ENCODE measurements around the gene OR52E1.

Gene OR52E1

GRCh38 chr11:5081405-5081804 is 12.0 kb downstream of the OR52E1 start:
- H3K4me3 ChIP-seq (ENCODE audit: low read depth, low read length), result no peak overlapping the region
- no peak for DNase-seq (ENCODE audit: low read depth)

GRCh38 chr11:5083602-5084001 is 14.2 kb downstream of the OR52E1 start:
- no peak for TF ChIP-seq CTCF (IDR thresholded peaks at IDR 0.05; ENCODE audit: control insufficient read depth, extremely low read depth, insufficient read depth)
- H3K4me3 ChIP-seq (ENCODE audit: low read depth, low read length), result no peak overlapping the region
- no peak for DNase-seq (ENCODE audit: low read depth)

More at GRCh38 chr11:5081405-5081804, 12.0 kb downstream of the OR52E1 start:
- no peak for TF ChIP-seq CTCF (IDR thresholded peaks at IDR 0.05; ENCODE audit: control insufficient read depth, extremely low read depth, insufficient read depth)

GRCh38 chr11:5088556-5088955 is 19.2 kb downstream of the OR52E1 start:
- H3K4me3 ChIP-seq (ENCODE audit: low read depth, low read length), result no peak overlapping the region
- no peak for DNase-seq (ENCODE audit: low read depth)
- no peak for TF ChIP-seq CTCF (IDR thresholded peaks at IDR 0.05; ENCODE audit: control insufficient read depth, extremely low read depth, insufficient read depth)

DNA sequence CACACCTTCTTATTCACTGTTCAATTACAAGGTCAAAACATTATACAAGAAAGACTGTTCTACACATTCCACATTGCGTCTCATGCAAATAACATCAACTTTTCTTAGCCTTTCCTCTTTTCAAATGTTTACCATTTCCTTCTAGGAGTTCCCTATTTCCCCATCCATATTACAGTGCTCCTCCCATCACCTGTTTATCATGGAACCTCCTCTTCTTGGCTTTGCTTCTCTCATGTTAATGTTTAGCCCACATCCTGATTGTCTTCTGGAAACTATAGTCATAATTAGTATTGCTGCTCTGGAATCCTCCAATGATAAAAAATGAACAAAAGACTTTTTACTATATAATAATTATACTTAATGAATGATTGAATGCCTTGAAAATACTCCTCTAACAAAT is 21.3 kb downstream of the OR52E1 start:
- no peak overlapping the region for H3K4me3 ChIP-seq (ENCODE audit: low read depth, low read length)
- no peak for DNase-seq (ENCODE audit: low read depth)
- no peak for TF ChIP-seq CTCF (IDR thresholded peaks at IDR 0.05; ENCODE audit: control insufficient read depth, extremely low read depth, insufficient read depth)

GRCh38 chr11:5092821-5093585 is 23.6 kb downstream of the OR52E1 start:
- H3K4me3 ChIP-seq (ENCODE audit: low read depth, low read length), result no peak overlapping the region
- no peak for TF ChIP-seq CTCF (IDR thresholded peaks at IDR 0.05; ENCODE audit: control insufficient read depth, extremely low read depth, insufficient read depth)
- DNase-seq (ENCODE audit: low read depth), result no peak

- DNase-seq (ENCODE audit: low read depth), result no peak
- no peak overlapping the region for H3K4me3 ChIP-seq (ENCODE audit: low read depth, low read length)
- no peak for TF ChIP-seq CTCF (IDR thresholded peaks at IDR 0.05; ENCODE audit: control insufficient read depth, extremely low read depth, insufficient read depth)
Measured at GRCh38 chr11:5096011-5096410, 26.6 kb downstream of the OR52E1 start.

DNA sequence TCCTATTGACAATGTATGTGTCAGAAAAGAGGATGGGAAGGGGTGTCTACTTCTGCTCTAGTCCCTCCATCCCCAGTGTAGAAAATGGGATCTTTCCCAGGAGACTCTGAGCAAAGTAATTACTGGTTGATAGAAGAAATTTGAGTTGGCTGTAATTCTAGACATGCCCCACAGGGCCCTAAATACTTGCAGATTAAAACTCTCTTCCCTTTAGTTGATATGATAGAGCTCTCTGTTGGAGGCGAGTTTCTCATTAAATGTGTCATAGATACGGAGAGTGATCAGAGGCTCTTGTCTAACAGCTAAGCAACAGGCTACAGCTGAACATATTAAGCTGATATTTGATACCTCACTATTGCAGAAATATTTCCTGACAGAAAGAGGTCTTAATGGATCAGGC is 32.9 kb downstream of the OR52E1 start:
- no peak for DNase-seq (ENCODE audit: low read depth)
- no peak for TF ChIP-seq CTCF (IDR thresholded peaks at IDR 0.05; ENCODE audit: control insufficient read depth, extremely low read depth, insufficient read depth)
- no peak overlapping the region for H3K4me3 ChIP-seq (ENCODE audit: low read depth, low read length)

All from LNCaP clone FGC (cell line).